HG03378 (cell line): ENCODE data around the gene ERCC6L2.

Experiments used
- ATAC-seq: cut with Tn5 transposase; IDR thresholded peaks from one replicate; pipeline ENCODE4 v1.9.1; 2021; ENCODE audit warnings: mild to moderate bottlenecking, moderate library complexity; ENCODE audit not compliant: unreplicated experiment

Gene ERCC6L2

DNA sequence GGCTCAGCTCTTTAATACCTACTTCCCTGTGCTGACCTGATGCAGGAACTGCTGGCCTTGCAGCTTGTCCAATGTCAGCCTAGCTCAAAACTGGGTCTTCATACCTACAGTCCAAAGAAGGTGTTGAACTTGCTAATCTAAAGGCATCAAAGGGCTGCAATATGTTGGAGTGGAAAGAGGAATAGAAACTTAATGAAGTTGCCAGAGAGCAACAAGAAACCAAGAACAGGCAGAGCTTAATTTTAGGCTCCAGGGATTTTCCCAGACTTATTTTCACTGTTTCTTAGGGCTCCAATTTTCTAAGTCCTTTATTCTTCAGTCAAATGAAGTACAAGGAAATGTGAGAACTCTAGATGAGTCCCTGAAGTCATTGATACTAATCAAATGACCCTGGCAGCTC lies 17.6 kb upstream of the ERCC6L2 start:
- peak; percentile 74 for ATAC-seq

- ATAC-seq: no peak
Observed at GRCh38 chr9:95862343-95862742, 13.1 kb upstream of the ERCC6L2 start.

GRCh38 chr9:95864852-95865580 lies 10.5 kb upstream of the ERCC6L2 start:
- no peak for ATAC-seq

DNA sequence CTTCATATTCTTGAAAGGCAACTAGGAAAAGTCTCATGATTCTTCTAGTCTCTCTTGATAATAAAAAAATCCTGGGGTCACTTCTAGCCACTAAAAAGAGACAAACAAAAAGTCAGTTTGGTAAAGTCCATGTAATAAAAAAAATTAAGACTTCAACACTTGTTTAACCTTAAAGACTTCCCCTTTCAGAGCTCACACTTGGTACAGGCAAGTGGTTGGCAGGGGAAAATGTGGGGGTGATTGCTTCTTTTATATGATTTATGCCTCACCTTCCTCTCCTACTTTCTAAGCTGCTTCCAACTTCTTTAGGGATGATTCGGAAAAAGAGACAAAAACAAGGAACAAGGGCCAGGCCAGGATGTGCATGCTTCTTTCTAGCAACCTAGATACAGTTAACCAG lies 5.1 kb upstream of the ERCC6L2 start:
- no peak for ATAC-seq

DNA sequence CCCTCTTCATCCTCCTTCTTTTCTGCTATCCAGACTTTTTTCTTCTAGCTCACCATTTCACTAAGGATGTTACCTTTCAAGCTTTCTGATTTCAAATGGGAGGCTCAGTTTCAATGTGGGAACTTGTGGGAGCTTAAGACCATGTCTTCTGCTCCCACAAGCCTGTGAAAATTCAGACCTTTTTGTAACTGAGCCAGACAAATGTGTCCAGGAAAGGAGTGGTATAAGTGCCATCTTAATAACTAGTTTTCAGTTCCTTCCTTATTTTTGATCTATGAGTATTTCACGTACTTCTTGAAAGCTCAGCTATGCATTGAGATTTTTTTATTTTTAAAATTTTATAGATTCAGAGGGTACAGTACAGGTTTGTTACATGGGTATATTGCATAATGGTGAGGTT lies 4.6 kb upstream of the ERCC6L2 start:
- no peak for ATAC-seq

GRCh38 chr9:95874303-95874988 lies 1.0 kb upstream of the ERCC6L2 start:
- ATAC-seq: no peak

DNA sequence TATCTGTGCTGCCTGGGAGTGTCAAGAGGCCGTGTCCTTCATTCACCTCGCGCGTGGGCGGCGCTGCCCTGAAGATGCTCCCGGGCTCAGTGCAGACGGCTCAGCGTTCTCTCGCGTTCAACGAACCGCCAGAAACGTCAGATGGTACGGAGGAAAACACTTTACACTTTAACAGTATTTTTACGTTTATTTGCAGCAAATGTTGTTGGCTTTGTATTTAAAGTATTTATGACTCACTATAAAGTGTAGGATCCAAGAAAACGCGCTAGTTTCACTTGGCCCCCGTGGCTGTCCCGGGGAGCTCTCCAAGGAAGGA lies 544 bp upstream of the ERCC6L2 start:
- ATAC-seq: peak; percentile 25

DNA sequence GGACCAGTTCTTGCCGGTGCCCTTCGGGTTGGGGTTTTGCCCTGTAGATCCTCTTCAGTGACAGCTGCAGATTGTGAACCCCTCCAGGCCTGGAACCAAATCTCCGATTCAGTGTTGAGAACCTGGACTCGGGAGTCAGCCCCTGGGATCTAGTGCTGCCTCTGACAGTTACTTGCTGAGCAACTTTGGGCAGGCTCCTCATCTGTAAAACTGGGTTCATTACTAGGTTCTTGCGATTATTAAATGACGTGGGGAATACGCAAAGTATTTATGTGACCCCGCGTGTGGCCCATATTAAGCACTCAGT lies 600 bp downstream of the ERCC6L2 start:
- no peak for ATAC-seq

DNA sequence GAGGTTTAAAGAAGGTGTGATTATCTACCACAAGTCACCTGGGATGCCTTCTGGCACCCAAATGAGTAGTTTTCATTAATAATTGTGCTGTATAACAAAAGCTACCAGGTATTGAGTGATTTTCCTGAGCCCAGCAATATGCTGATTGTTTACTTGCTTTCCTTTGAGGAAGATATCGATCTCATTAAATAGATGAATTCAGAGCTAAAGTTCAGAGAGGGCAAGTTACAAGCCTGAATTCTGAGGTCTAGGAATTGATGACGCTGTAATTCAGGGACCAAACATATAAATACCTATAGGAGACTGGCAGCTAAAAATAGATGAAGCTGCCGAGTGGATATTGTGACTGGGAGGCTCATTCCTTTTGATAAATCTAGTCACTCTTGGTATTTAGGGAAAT lies 1.1 kb downstream of the ERCC6L2 start:
- no peak for ATAC-seq

DNA sequence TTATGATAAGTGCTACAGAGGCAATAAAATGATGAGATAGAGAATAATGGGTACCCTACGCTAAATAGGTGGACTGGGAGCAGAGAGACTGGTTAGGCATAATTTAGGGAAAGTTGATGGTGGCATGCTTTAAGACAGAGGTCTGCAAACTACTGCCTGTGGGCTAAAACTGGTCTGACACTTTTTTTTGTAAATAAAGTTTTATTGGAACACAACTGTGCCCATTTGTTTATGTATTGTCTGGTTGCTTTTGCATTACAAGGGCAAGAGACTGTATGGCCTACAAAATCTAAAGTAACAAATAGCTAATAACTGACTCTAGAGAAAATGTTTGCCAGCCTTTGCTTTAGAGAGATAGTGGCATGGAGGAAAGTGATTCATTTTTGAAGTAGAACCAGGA lies 2.5 kb downstream of the ERCC6L2 start:
- ATAC-seq: no peak

DNA sequence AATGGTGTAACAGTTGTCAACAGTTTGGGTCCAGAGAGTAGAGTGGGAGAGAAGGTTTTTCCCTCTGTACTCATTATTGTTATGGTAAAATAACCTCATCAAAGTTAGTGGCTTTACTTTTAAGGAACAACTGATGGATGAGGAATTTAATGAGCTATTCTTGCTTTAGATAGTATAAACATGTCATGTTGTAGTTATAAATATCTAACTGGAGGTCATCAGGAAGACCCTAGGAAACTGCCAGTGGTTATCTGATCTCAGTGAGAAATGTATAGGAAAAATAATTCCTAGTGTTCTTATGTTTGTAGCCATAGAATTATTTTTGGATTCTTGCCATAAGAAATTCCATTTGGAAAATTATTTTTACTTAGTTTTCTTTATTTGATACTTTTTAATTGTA lies 4.1 kb downstream of the ERCC6L2 start:
- ATAC-seq: no peak

DNA sequence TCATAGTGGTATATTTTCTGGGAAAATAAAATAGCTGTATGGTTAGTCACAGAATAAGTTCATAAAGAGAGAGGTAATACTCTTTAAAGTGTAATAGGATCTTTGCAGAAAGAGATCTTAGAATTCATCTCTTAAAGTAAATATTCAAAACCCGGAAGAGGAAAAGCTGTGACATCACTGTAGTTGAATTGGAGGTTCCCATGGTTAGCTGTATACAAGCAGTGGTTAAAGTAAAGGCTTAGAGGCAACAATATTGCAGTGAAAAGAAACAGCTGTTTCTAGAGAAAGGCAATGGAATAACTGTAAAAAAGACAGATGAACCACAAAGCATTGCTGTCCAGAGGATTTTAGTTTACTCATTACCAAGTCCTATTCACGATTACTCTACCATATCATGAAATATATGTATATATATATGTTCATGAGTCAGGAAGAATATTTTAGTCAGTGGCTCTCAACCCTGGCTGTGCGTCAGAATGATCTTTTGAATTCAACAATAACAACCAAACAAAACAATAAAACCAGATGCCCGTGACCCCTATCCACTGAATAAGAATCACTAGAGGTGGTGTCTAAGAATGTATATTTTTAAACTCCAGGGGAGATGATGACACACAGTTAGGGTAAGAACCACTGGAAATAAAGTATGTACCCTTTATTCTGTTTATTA lies 4.7 kb downstream of the ERCC6L2 start:
- no peak for ATAC-seq

DNA sequence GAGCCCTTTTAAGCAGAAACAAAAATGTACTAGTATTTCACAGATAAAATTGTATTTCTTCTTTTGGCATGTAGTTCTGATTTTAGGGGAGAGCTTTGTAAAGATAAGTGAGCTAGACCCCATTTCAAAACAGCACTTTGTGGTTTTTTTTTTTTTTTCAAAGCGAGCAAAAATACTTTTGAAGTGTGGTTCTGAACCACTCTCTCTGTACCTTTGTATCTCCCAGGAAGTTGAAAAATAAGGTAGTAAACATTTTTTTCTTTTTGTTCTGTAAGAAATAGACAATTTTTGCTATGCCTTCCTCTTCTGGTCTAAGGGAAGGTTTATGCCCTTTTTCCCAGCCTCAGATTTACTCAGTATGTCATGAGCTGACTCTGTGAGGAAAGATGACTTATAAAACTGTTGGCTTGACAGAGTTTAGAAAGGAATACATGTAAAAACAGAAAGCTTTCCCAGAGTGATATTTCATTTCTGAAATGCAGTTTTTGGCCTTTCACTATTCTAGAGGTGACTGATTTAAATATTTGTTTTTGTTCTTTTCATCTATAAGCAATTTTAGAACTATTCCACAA lies 12.5 kb downstream of the ERCC6L2 start:
- ATAC-seq: no peak

- ATAC-seq: no peak
Observed at GRCh38 chr9:95890594-95890993, 15.1 kb downstream of the ERCC6L2 start.

DNA sequence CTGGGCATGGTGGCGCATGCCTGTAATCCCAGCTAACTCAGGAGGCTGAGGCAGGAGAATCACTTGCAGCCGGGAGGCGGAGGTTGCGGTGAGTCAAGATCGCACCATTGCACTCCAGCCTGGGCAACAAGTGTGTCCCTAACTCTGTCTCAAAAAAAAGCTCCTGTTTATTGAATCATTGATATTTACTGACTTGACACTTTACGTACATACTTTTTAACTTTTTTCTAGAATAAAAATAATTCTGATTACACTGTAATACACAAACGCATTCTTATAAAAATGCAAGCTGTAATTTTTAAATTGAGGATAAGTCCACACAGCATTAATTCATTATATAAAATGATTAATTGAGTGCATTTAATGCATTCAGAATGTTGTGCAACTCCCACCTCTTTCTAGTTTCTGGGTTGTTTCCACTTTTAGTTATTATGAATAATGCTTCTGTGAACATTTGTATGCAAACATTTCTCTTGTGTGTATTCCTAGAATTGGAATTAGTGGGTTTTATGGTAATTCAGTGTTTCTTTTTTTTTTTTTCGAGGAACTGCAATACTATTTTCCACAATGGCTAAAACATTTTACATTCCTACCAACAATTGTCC lies 15.7 kb downstream of the ERCC6L2 start:
- ATAC-seq: no peak

DNA sequence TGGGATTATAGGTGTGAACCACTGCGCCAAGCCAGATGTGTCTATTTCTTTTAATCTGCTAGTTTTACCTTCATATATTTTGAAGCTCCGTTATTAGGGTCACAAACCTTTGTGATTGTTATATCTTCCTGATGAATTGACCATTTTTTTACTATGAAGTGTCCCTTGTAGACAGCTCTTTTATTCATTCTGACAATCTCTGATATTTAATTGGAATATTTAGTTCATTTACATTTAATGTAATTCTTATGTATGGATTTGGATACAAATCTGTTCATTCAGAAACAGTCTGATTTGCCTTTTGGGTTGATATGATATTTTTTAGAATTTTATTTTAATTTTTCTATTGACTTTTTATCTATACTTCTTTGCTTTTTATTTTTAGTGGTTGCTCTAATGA lies 17.2 kb downstream of the ERCC6L2 start:
- no peak for ATAC-seq

- no peak for ATAC-seq
Observed at GRCh38 chr9:95896580-95896979, 21.1 kb downstream of the ERCC6L2 start.

DNA sequence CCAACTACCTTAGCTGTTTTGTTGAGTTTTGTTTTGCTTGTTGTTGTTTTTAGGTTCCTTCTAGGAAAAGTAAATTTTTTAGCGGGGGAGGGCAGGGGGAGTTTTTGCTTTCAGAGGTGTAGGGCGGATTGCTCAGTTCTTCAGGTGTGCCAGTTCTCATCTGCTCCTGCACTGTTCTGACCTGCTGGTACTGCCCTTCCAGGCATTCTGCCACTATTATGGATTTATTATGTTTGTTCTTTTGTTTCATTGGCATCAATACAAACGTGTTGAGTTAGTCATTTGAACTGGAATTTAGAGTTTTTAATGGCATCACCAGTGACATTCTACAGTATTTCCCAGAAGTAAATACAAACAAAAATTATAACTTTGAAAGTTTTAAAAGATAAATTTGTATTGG lies 26.0 kb downstream of the ERCC6L2 start:
- ATAC-seq: no peak

DNA sequence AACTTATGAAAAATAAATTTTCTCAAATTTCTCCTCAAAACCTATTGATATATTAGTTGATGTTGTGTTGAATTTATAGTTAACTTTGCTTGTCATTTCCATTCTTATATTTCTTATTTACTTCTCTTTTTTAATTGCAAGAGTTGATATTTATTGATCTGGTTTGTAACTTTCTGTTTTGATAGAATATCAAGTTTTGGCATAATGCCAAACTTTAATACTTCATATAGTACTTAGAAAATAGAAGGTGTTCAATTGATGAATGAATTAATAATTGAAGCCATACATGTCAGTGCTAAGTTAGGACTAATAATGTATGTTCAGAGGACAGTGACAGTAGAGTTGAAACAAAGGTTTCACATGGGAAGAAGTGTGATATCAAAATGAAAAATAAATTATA lies 27.9 kb downstream of the ERCC6L2 start:
- ATAC-seq: no peak

DNA sequence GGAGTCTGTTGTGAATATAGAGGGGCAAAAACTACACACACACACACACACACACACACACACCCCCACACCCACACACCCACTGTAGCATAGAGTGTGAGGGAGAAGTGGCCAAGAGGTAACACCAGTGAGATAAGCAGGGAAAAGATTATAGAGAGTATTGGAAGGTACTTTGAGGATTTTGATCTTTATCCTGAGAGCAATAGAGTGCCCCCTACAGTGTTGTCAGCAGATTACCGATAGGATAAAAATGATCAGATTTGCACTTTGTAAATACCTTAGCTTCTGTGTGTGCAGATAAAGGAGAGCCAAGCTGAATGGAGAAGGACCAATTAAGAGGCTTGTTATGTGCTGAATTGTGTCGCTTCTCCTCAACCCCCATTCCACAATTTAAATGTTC lies 32.3 kb downstream of the ERCC6L2 start:
- ATAC-seq: no peak

DNA sequence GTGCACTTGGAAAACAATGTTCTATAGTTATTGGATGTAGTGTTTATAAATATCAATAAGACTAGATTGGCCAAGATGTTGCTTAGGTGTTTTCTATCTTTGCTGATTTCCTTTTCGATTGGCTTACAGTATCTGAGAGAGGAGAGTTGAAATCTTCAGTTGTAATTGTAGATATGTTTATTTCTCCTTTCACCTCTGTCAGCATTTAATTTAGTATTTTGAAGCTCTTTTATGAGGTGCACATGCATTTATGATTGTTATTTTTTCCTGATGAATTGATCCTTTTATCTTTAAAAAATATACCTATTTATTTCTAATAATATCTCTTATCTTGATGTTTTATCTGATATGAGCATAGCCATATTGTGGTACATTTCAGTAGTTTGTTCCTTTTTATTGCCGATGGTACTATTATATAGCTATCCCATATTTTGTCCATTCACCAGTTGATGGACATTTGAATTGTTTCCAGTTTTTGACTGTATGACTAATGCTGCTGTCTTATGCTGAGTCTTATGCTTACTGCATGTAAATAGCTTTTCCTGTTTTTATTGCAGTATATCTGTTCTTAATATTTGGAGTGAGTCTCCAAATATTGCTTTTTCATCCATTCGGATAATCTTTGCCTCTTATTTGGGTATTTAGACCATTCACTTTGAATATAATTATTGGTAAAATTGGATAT lies 34.7 kb downstream of the ERCC6L2 start:
- no peak for ATAC-seq
